IPS DF 19.7 (cell line): ENCODE data around the gene METRNL.
"Not testable (repeated sequence)": the region's sequence is repeated elsewhere in the genome, so short reads cannot be mapped to it uniquely, and the experiment has no call there.

Experiments
- DNase-seq: peaks from one replicate; pipeline ENCODE4 v3.0.0-alpha.2; 2013; ENCODE audit warnings: low read depth, low spot score

METRNL gene

DNA sequence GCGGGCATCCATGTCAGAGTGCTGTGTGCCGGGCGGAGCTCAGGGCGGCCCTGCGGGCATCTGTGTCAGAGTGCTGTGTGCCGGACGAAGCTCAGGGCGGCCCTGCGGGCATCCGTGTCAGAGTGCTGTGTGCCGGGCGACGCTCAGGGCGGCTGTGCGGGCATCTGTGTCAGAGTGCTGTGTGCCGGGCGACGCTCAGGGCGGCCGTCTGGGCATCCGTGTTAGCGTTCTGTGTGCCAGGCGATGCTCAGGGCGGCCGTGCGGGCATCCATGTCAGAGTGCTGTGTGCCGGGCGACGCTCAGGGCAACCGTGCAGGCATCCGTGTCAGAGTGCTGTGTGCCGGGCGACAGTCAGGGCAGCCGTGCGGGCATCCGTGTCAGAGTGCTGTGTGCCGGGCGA, 55.0 kb downstream of the METRNL start:
- DNase-seq: not testable (repeated sequence)

DNA sequence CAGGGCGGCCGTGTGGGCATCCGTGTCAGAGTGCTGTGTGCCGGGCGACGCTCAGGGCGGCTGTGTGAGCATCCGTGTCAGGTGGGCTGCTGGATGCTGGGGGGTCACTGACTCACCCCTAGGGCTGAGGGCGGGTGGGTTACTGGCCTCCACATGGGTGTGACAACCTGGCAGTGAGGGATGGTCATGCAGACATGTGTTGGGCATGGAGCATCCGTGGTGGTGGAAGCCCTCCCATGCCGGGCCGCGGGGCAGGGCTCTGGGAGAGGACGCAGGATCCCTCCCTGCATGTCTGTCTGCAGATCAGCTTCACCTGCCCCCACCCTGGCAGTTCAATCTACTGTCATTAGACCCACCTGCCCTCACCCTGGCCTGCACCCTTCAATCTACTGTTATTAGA, 56.3 kb downstream of the METRNL start:
- DNase-seq: no peak

GRCh38 chr17:83136156-83136555, 56.7 kb downstream of the METRNL start:
- no peak for DNase-seq

GRCh38 chr17:83136931-83137330, 57.5 kb downstream of the METRNL start:
- DNase-seq: no peak

- DNase-seq: no peak
These were observed 58.1 kb downstream of the METRNL start for GRCh38 chr17:83137523-83137922.

DNA sequence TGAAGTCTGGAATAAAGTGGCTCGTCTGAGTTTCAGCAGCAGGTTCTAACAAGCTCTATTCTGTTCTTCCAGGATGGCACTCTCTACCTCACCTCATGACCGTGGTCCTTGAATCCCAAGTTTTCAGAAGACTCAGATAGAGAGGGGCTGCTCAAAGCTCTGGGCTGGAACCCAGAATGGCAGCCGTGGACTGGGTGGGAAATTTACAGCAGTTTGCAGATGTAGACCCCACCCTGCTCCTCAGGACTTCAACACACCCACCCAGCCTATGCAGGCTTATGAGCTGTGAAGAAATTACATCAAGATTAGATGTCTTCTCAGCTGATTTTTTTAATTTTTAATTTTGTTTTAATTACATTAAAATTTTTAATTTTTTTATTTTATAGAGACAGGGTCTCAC, 59.4 kb downstream of the METRNL start:
- DNase-seq: no peak

- DNase-seq: not testable (repeated sequence)
These were observed 60.3 kb downstream of the METRNL start for GRCh38 chr17:83139541-83140248.

GRCh38 chr17:83140249-83140566, 60.8 kb downstream of the METRNL start:
- DNase-seq: not testable (repeated sequence)

GRCh38 chr17:83142619-83143018, 63.2 kb downstream of the METRNL start:
- no peak for DNase-seq

DNA sequence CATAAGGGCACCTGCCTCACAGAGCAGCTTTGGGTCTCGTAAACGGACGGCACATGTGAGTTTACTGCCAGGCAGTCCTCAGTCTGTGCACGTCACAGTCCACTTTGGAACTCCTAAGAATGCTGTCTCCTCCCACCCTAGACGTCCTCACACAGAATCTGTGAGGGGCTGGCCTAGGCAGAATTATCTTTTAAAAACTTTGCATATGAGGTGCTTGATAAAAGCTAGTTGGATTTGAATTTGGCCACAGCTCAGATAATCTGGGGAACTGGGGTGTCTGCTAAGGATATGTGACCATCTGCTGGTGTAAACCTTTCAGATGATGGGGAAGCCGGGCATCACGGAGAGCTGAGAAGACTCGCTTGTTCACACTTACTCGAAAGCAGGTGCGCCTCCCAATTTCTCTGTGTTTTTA, 64.4 kb downstream of the METRNL start:
- DNase-seq: no peak
